Pancreas (tissue), 10 donors: ENCODE measurements around the gene KRT32. TPM values are rescaled to one million over a fixed set of nuclear protein-coding genes. Genes with fewer than 3 reads are reported as not detected.

ENCODE experiments used
- ATAC-seq, 4 donors: fragments of 200-7000 bp; cut with Tn5 transposase; one replicate each; pipeline versions ENCODE4 v1.8.0 to v1.9.1; 2020; ENCODE audit warnings: mild to moderate bottlenecking in 4 of 4, moderate library complexity in 4 of 4
- DNase-seq, 6 donors: peaks; one replicate each; pipeline ENCODE4 v3.0.0-alpha.2; 2020
- FAIRE-seq: peaks from 2 replicates; lab custom pipeline; 2012; peaks lifted over from hg19 to GRCh38; lab: Jason Lieb, UNC
- H3K27ac ChIP-seq, 4 donors: fragments of 200-600 bp; sonication (generic); 1 replicate in 3 of 4; 2 replicates in 1 of 4; pipeline versions ENCODE4 v1.5.0 to v1.8.0; 2020
- H3K27me3 ChIP-seq, 4 donors: fragments of 200-600 bp; one replicate each; pipeline ENCODE4 v1.8.0; 2021
- H3K36me3 ChIP-seq, 3 donors: fragments of 200-600 bp; sonication (generic) in 1 of 3; one replicate each; pipeline versions ENCODE4 v1.5.0 to v1.8.0; 2020 to 2021
- H3K4me1 ChIP-seq, 3 donors: fragments of 200-600 bp; one replicate each; pipeline ENCODE4 v1.8.0; 2021
- H3K4me3 ChIP-seq, 4 donors: fragments of 200-600 bp; sonication (generic) in 2 of 4; one replicate each; pipeline versions ENCODE4 v1.5.0 to v1.8.0; 2020 to 2021
- H3K9me3 ChIP-seq, 4 donors: fragments of 200-600 bp; one replicate each; pipeline ENCODE4 v1.8.0; 2021
- WGBS, 2 donors: extraction: QIAGEN DNeasy Blood & Tissue Kit; methylation state at CpG; one replicate each; pipeline ENCODE4 v1.1.7; 2013; 5-methylcytosine and 5-hydroxymethylcytosine counted together
- intact Hi-C, 3 donors: fragments of 100-400 bp; cut with DNase I; formaldehyde crosslinking; loops; one replicate each; pipeline versions ENCODE4 v1.11.1 to v1.14.2; 2022
- polyA plus RNA-seq, 2 donors: library from polyadenylated mRNA; stranded (reverse); fragments of 200-250 nt; gene quantifications; one replicate each; pipeline ENCODE4 v1.2.3, GENCODE V29; 2013
- total RNA-seq, 6 donors: library from RNA; stranded (reverse); fragmentation: NEBNext Ultra II Directional in 4 of 6; extraction: Animal tissue kit (Norgen Biotek cat#: 25700) in 4 of 6; gene quantifications; one replicate each; pipeline versions ENCODE4 v1.2.1 to v1.2.4, GENCODE V29; 2021 to 2023
- TF ChIP-seq, protein P1 (sequence below), 4 donors: fragments of 200-600 bp; sonication (generic) in 3 of 4; IDR thresholded peaks; one replicate each; pipeline versions ENCODE4 v1.5.0 to v1.8.0; 2021; ENCODE audit warnings: antibody characterized with exemption in 4 of 4
- donor health status: healthy with polysubstance abuse.
- donor health status: DM: no; HTN: no; CAD: no; lungs with moderate emphysema.
- donor health status: DM: no; HTN: no; CAD: no.
- donor health status: control.
- donor health status: control.
- donor health status: Bipolar disorder and iron deficiency.
- donor health status: DM: yes; HTN: yes; CAD: no.
- donor health status: DM: no; HTN: no; CAD: no.
- donor health status: DM: no; HTN: no; CAD: no.
- donor health status: DM: yes; HTN: yes; CAD: no.

The KRT32 gene
- total and polyA plus RNA-seq, 8 donors: 0.05 TPM; not detected in 7

DNA sequence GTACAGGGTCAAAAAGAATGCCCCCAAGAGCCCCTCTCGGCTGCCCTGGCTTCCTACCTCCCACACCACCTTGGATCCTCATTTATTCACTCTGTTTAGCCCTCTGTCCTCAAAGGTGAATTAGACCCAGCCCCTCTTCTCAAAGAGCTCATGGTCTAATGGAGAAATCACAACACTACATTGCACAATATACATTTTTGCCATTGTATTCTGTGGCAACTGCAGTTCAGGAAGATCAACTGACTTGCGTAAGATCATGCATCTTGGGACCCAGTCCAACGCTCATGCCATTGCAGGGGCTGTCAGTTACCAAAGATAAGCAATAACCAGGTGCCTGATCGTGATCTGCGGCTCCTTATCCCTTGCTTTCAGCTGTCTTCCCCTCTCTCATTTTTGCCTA is 27.8 kb downstream of the KRT32 start:
- FAIRE-seq: no peak
- DNase-seq: no peak
- TF ChIP-seq, protein P1, sequence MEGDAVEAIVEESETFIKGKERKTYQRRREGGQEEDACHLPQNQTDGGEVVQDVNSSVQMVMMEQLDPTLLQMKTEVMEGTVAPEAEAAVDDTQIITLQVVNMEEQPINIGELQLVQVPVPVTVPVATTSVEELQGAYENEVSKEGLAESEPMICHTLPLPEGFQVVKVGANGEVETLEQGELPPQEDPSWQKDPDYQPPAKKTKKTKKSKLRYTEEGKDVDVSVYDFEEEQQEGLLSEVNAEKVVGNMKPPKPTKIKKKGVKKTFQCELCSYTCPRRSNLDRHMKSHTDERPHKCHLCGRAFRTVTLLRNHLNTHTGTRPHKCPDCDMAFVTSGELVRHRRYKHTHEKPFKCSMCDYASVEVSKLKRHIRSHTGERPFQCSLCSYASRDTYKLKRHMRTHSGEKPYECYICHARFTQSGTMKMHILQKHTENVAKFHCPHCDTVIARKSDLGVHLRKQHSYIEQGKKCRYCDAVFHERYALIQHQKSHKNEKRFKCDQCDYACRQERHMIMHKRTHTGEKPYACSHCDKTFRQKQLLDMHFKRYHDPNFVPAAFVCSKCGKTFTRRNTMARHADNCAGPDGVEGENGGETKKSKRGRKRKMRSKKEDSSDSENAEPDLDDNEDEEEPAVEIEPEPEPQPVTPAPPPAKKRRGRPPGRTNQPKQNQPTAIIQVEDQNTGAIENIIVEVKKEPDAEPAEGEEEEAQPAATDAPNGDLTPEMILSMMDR (IDR thresholded peaks at IDR 0.05): no peak
- intact Hi-C loops: no loop called here
- Histone ChIP-seq H3K27ac (no peak overlapping the region), H3K27me3 (no peaks in the 10 kb centered on the region), H3K4me1 (no peaks in the 10 kb centered on the region), H3K4me3 (no peak overlapping the region), H3K36me3 (no peaks in the 10 kb centered on the region), H3K9me3 (no peaks in the 10 kb centered on the region)
- 46 to 49% methylated on average over 5 of the region's 5 CpGs for WGBS, 2 donors
- ATAC-seq: no peak

DNA sequence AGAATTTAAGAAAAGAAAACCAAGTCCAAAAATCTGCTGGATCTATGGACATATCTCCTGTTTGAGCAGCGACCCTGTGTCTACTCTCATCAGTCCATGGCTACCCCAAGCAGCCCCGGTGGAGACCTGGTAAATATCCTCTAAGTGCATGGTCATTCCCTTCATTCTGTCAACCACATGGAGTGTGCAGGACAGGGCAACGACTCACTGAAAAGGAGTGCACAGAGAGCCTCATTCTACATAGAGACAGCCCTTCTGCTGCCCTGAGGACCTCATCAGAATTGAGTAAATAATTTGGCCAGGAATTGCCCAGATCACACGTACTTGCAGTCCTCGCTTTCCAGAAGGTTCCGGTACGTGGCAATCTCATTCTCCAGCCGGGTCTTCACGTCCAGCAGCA is 29.4 kb downstream of the KRT32 start:
- DNase-seq (no peak), FAIRE-seq (no peak), ATAC-seq (no peak)
- Histone ChIP-seq H3K4me1 (no peaks in the 10 kb centered on the region), H3K4me3 (no peak overlapping the region), H3K27ac (no peak overlapping the region), H3K9me3 (no peaks in the 10 kb centered on the region), H3K27me3 (no peaks in the 10 kb centered on the region), H3K36me3 (no peaks in the 10 kb centered on the region)
- 72 to 78% methylated on average over 9 of the region's 9 CpGs for WGBS, 2 donors
- intact Hi-C loops: no loop called here
- TF ChIP-seq, protein P1 (IDR thresholded peaks at IDR 0.05): no peak

DNA sequence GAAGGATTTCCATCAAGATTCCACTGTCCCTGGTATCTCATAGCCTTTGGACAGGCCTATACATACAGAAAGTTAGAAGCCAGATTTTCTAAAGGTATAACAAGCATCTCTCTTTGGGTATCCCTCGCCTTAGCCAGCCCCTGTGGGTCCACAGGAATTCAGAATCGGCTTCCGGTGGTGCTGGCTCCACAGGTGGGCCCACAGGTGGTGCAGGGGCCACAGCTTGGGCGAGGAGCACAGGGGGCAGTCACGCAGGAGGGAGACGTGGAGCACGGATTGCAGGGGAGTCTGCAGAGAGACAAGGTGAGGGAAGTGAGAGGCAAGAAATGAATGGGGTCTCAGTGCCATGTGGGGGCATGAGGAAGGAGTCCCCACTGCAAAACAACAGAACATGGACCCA is 29.9 kb downstream of the KRT32 start:
- no peaks in the 10 kb centered on the region for H3K27me3 ChIP-seq
- no peaks in the 10 kb centered on the region for H3K36me3 ChIP-seq
- TF ChIP-seq, protein P1 (IDR thresholded peaks at IDR 0.05): no peak
- DNase-seq: no peak
- no peaks in the 10 kb centered on the region for H3K9me3 ChIP-seq
- 62 to 68% methylated on average over 7 of the region's 7 CpGs for WGBS, 2 donors
- no peak for FAIRE-seq
- ATAC-seq: no peak
- no peak overlapping the region for H3K27ac ChIP-seq
- H3K4me3 ChIP-seq: no peak overlapping the region
- intact Hi-C loops: no loop called here
- no peaks in the 10 kb centered on the region for H3K4me1 ChIP-seq

DNA sequence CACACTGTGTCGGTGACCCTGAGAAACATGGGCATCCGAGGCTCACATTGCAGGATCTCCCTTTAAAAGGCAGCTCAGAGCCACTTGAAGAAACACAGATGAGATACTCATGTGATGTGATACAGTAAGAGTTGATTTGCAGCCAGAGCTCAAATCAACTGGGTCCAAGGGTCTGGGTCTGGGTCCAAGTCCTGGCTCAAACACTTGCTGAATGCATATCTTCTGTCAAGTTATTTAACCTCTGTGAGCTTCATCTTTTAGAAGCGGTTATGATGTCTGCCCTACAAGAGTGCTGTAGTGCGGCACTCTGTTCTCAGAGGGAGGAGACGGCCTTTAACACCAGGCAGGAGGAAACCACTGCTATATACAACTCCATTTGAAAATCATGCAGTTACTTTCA is 32.8 kb downstream of the KRT32 start:
- ATAC-seq (no peak), FAIRE-seq (no peak), DNase-seq (no peak)
- TF ChIP-seq, protein P1 (IDR thresholded peaks at IDR 0.05): no peak
- Histone ChIP-seq H3K36me3 (no peaks in the 10 kb centered on the region), H3K27me3 (no peaks in the 10 kb centered on the region), H3K4me1 (no peaks in the 10 kb centered on the region), H3K27ac (no peak overlapping the region), H3K4me3 (no peak overlapping the region), H3K9me3 (no peaks in the 10 kb centered on the region)
- 61 to 63% methylated on average over 5 of the region's 5 CpGs for WGBS, 2 donors
- intact Hi-C loops: no loop called here

DNA sequence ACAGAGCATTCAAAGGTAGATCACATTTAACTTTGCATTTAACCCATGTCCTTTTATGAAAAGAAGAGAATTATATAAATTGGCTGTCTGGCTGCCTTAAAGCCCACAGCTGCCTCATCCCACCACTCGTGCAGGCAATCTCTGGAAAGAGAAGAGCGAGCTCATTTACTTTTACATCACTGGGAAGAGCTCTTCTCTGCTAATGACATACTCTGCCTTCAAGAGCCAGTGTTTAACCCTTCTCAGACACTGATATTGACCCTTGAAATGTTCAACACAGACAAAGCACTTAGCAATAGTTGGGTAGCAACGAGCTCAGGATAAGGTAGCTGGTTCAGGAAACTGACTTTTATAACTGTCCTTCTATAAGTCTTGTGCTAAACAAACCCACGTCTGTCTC is 33.2 kb downstream of the KRT32 start:
- FAIRE-seq (no peak), DNase-seq (no peak), ATAC-seq (no peak)
- no peaks in the 10 kb centered on the region for H3K36me3 ChIP-seq
- intact Hi-C loops: no loop called here
- H3K4me1 ChIP-seq: no peaks in the 10 kb centered on the region
- TF ChIP-seq, protein P1 (IDR thresholded peaks at IDR 0.05): no peak
- no peak overlapping the region for H3K4me3 ChIP-seq
- no peaks in the 10 kb centered on the region for H3K9me3 ChIP-seq
- no peaks in the 10 kb centered on the region for H3K27me3 ChIP-seq
- no peak overlapping the region for H3K27ac ChIP-seq
- WGBS, 2 donors: 40% methylated on average over 4 of the region's 4 CpGs
